ENCODE results near the gene GZF1.

Gene GZF1

GRCh38 chr20:23370274-23370673 lies 8.3 kb downstream of the GZF1 start:
- DNase-seq: no peak

- DNase-seq: no peak
These were observed 8.9 kb downstream of the GZF1 start for GRCh38 chr20:23370873-23371272.

- no peak for DNase-seq
These were observed 9.5 kb downstream of the GZF1 start for GRCh38 chr20:23371496-23371895.

GRCh38 chr20:23374441-23374840 lies 12.5 kb downstream of the GZF1 start:
- no peak for DNase-seq

- DNase-seq: no peak
These were observed 13.8 kb downstream of the GZF1 start for GRCh38 chr20:23375827-23376226.

GRCh38 chr20:23379772-23380171 lies 17.8 kb downstream of the GZF1 start:
- no peak for DNase-seq

- DNase-seq: no peak
These were observed 19.9 kb downstream of the GZF1 start for GRCh38 chr20:23381876-23382275.

GRCh38 chr20:23386304-23387117 lies 24.5 kb downstream of the GZF1 start:
- DNase-seq: no peak

- DNase-seq: no peak
These were observed 25.1 kb downstream of the GZF1 start for GRCh38 chr20:23387118-23387443.

GRCh38 chr20:23390091-23390774 lies 28.3 kb downstream of the GZF1 start:
- DNase-seq: no peak

GRCh38 chr20:23391707-23392310 lies 29.8 kb downstream of the GZF1 start:
- no peak for DNase-seq

- DNase-seq: no peak
These were observed 32.2 kb downstream of the GZF1 start for GRCh38 chr20:23393996-23394775.

- no peak for DNase-seq
These were observed 35.1 kb downstream of the GZF1 start for GRCh38 chr20:23396950-23397627.

- no peak for DNase-seq
These were observed 36.0 kb downstream of the GZF1 start for GRCh38 chr20:23397961-23398360.

GRCh38 chr20:23399568-23400241 lies 37.7 kb downstream of the GZF1 start:
- peak; percentile 31 for DNase-seq

GRCh38 chr20:23401051-23401450 lies 39.1 kb downstream of the GZF1 start:
- no peak for DNase-seq

GRCh38 chr20:23403751-23404150 lies 41.8 kb downstream of the GZF1 start:
- DNase-seq: no peak

- DNase-seq: no peak
These were observed 42.2 kb downstream of the GZF1 start for GRCh38 chr20:23404196-23404595.

GRCh38 chr20:23406880-23407279 lies 44.9 kb downstream of the GZF1 start:
- DNase-seq: no peak

GRCh38 chr20:23407781-23408464 lies 45.9 kb downstream of the GZF1 start:
- no peak for DNase-seq

GRCh38 chr20:23408957-23409356 lies 47.0 kb downstream of the GZF1 start:
- no peak for DNase-seq

- DNase-seq: no peak
These were observed 47.8 kb downstream of the GZF1 start for GRCh38 chr20:23409800-23410199.
